WERI-Rb-1 (cell line): ENCODE data around the gene TTK.
"Not testable (repeated sequence)": the region's sequence is repeated elsewhere in the genome, so short reads cannot be mapped to it uniquely, and the experiment has no call there.

Experiments
- DNase-seq: peaks from one replicate; pipeline ENCODE4 v3.0.0-alpha.2; 2020
- H3K27ac ChIP-seq: fragments of 250-450 bp; sonication (Bioruptor Pico); 2 replicates; pipeline ENCODE4 v1.5.1; 2020; ENCODE audit warnings: mild to moderate bottlenecking, moderate library complexity
- H3K27me3 ChIP-seq: fragments of 250-450 bp; sonication (Bioruptor Pico); 2 replicates; pipeline ENCODE4 v1.5.1; 2021; ENCODE audit warnings: mild to moderate bottlenecking, low read depth, moderate library complexity; ENCODE audit not compliant: insufficient read depth, severe bottlenecking
- H3K36me3 ChIP-seq: fragments of 250-450 bp; sonication (Bioruptor Pico); 2 replicates; pipeline ENCODE4 v1.5.1; 2020; ENCODE audit warnings: mild to moderate bottlenecking, moderate library complexity
- H3K4me3 ChIP-seq: 2 replicates; pipeline ENCODE4 v1.5.1; 2011; ENCODE audit warnings: low read depth, mild to moderate bottlenecking, control low read depth, low read length
- H3K9me3 ChIP-seq: fragments of 250-450 bp; sonication (Bioruptor Pico); 2 replicates; pipeline ENCODE4 v1.5.1; 2021; ENCODE audit warnings: mild to moderate bottlenecking, moderate library complexity; ENCODE audit not compliant: severe bottlenecking
- CTCF ChIP-seq: IDR thresholded peaks from 2 replicates; pipeline ENCODE4 v1.5.1; 2011; ENCODE audit warnings: low read depth, mild to moderate bottlenecking, control low read depth, inconsistent platforms, low read length

TTK gene

DNA sequence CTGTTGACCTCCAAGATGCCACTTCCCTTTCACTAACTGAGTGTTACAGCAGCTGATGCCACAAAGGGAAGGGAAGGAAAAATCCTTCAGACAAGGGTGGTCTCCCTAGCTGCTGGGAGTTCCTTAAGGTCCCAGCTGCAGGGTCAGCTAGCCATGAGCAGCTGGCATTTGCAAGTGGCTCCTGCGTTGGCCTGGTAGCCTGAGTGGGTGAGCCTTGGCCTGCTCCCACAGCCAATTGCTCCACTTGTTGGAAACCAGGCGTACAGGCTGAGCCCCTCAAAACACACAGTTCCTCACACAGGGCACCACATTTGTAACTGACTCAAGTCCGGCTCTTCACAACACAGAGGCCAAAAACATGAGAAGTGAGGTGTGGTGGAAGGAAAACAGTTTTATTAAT, 16.7 kb downstream of the TTK start:
- DNase-seq, result no peak
- no peak overlapping the region for H3K4me3 ChIP-seq
- no peak overlapping the region for H3K27ac ChIP-seq
- no peaks in the 10 kb centered on the region for H3K27me3 ChIP-seq
- no peaks in the 10 kb centered on the region for H3K9me3 ChIP-seq
- TF ChIP-seq CTCF, result no peak
- H3K36me3 ChIP-seq, result peaks cover 39% of the 10 kb centered on the region

DNA sequence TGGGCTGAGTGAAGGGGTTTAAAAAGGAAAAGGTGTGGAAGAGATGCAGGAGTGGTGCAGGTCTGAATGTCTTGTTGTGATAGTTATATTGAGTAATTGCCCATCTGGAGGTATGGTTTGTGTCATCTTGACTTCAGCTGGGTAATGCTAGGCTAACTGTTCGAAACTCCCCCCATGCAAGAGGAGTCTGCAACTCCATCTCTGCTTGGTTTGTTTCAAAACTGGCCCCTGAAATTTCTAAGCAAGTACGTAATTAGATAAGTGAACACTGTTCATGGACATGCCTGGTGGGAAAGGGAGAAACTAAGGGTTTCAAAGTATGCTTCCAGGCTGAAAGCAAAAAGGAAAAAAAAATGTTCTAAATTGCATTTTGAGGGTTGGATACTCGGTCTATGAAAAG, 17.1 kb downstream of the TTK start:
- Histone ChIP-seq H3K27ac (no peak overlapping the region), H3K36me3 (peaks cover 37% of the 10 kb centered on the region), H3K27me3 (no peaks in the 10 kb centered on the region), H3K9me3 (no peaks in the 10 kb centered on the region), H3K4me3 (no peak overlapping the region)
- no peak for TF ChIP-seq CTCF
- DNase-seq, result no peak

DNA sequence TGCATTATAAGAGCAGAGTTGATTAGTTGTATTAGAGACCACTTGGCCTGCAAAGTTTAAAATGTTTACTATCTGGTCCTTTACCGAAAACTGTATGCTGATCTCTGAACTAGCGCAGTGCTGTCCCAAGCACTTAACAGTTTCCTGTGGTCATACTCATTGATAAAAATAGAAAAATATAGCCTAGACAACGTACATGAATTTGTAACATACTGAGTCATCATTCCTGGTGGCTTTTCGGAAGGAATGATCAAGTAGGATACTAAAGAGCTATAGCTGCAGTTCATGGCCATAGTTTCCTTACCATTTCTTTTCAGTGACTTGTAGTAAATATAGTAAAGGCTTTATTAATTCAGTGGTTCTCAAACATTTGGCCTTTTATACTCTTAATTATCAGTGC, 18.4 kb downstream of the TTK start:
- H3K27ac ChIP-seq, result no peak overlapping the region
- H3K36me3 ChIP-seq, result peaks cover 29% of the 10 kb centered on the region
- no peaks in the 10 kb centered on the region for H3K27me3 ChIP-seq
- H3K4me3 ChIP-seq, result no peak overlapping the region
- no peak for DNase-seq
- no peaks in the 10 kb centered on the region for H3K9me3 ChIP-seq
- no peak for TF ChIP-seq CTCF

DNA sequence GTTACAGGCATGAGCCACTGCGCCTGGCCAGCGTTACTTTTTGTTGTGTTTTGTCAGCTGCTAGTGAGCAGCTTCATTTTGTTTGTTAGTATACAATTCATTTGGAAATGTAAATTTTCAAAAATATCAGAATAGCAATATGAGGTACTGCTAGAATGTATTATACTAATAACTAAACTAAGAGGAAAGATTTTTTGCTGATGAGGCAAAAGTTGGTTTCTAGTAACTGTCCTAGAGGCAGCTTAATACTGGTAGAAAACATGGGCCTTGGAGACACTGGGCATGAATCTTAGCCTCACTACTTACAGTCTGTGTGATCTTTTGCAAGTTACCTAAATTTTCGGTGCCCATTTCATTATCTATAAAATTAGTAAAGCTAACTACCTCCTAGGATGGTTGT, 24.1 kb downstream of the TTK start:
- Histone ChIP-seq H3K4me3 (no peak overlapping the region), H3K9me3 (no peaks in the 10 kb centered on the region), H3K36me3 (peaks cover 42% of the 10 kb centered on the region), H3K27me3 (no peaks in the 10 kb centered on the region), H3K27ac (no peak overlapping the region)
- DNase-seq, result no peak
- no peak for TF ChIP-seq CTCF

GRCh38 chr6:80029470-80029869, 25.0 kb downstream of the TTK start:
- no peaks in the 10 kb centered on the region for H3K9me3 ChIP-seq
- DNase-seq, result no peak
- peaks cover 46% of the 10 kb centered on the region for H3K36me3 ChIP-seq
- no peak overlapping the region for H3K4me3 ChIP-seq
- no peaks in the 10 kb centered on the region for H3K27me3 ChIP-seq
- TF ChIP-seq CTCF, result no peak
- peak overlapping the region; percentile 44 for H3K27ac ChIP-seq

DNA sequence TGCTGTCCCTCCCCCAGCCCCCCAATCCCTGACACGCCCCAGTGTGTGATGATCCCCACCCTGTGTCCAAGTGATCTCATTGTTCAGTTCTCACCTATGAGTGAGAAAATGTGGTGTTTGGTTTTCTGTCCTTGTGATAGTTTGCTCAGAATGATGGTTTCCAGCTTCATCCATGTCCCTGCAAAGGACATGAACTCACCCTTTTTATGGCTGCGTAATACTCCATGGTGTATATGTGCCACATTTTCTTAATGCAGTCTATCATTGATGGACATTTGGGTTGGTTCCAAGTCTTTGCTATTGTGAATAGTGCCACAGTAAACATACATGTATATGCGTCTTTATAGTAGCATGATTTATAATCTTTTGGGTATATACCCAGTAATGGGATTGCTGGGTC, 43.8 kb downstream of the TTK start:
- not testable (repeated sequence) for H3K27me3 ChIP-seq, H3K4me3 ChIP-seq, H3K9me3 ChIP-seq, DNase-seq, H3K27ac ChIP-seq
- peaks cover 14% of the 10 kb centered on the region for H3K36me3 ChIP-seq
